HUDEP-2 (cell line): ENCODE data around the gene NANOGP8.

Experiments
- DNase-seq, 76 experiments: peaks; one replicate each; lab custom pipeline; 2025; ENCODE audit not compliant: unreplicated experiment in 76 of 76; lab: John Stamatoyannopoulos, UW

The NANOGP8 gene

GRCh38 chr15:35061161-35061824 lies 23.8 kb downstream of the NANOGP8 start:
- DNase-seq: no peak

- no peak for DNase-seq
Measured at GRCh38 chr15:35060591-35060990, 24.5 kb downstream of the NANOGP8 start.

- DNase-seq: no peak
Measured at GRCh38 chr15:35058534-35059054, 26.5 kb downstream of the NANOGP8 start.

GRCh38 chr15:35055416-35056105 lies 29.5 kb downstream of the NANOGP8 start:
- no peak for DNase-seq

GRCh38 chr15:35054380-35054779 lies 30.7 kb downstream of the NANOGP8 start:
- DNase-seq: no peak

GRCh38 chr15:35047996-35048395 lies 37.1 kb downstream of the NANOGP8 start:
- no peak for DNase-seq

GRCh38 chr15:35047528-35047927 lies 37.6 kb downstream of the NANOGP8 start:
- no peak for DNase-seq

GRCh38 chr15:35043373-35044095 lies 41.6 kb downstream of the NANOGP8 start:
- no peak for DNase-seq

GRCh38 chr15:35040339-35041255 lies 44.5 kb downstream of the NANOGP8 start:
- DNase-seq: no peak

- peak in 1 of 76 experiments; percentile 5 for DNase-seq
Measured at GRCh38 chr15:35038626-35039451, 46.3 kb downstream of the NANOGP8 start.
